HepG2 (cell line): Measurements from ENCODE around the gene CHRM2. TPM values are rescaled to one million over a fixed set of nuclear protein-coding genes. Genes with fewer than 3 reads are reported as not detected.

ENCODE experiments used
- AFF4 ChIP-seq: sonication (generic); formaldehyde crosslinking; IDR thresholded peaks from 2 replicates; pipeline ENCODE4 v1.4.0; 2020; ENCODE audit warnings: missing genetic modification reagents
- CSRNP2 ChIP-seq: sonication (generic); formaldehyde crosslinking; conservative IDR thresholded peaks from 2 replicates; pipeline ENCODE4 v1.8.0; 2022; ENCODE audit warnings: low read depth, missing genetic modification reagents
- HBP1 ChIP-seq: IDR thresholded peaks from 2 replicates; pipeline ENCODE4 v1.6.1; 2016; ENCODE audit warnings: low read depth, control low read depth
- ZNF225 ChIP-seq: sonication (generic); formaldehyde crosslinking; IDR thresholded peaks from 2 replicates; pipeline ENCODE4 v1.4.0; 2020; ENCODE audit warnings: mild to moderate bottlenecking, missing genetic modification reagents
- ZNF276 ChIP-seq: sonication (generic); formaldehyde crosslinking; IDR thresholded peaks from 2 replicates; pipeline ENCODE4 v1.4.0; 2020; ENCODE audit warnings: mild to moderate bottlenecking, low read depth, missing genetic modification reagents
- ZSCAN20 ChIP-seq: sonication (generic); formaldehyde crosslinking; IDR thresholded peaks from 2 replicates; pipeline ENCODE4 v1.4.0; 2020; ENCODE audit warnings: missing genetic modification reagents, mild to moderate bottlenecking, borderline replicate concordance
- polyA plus RNA-seq, 8 experiments: library from polyadenylated mRNA; depleted of rRNA in 3 of 8; stranded (reverse) in 7 of 8; unstranded in 1 of 8; fragments of >200 nt; fragmentation: Illumina TruSeq in 4 of 8; extraction: Trizol in 4 of 8; gene quantifications; 2 replicates each; pipeline versions ENCODE4 v1.2.1 to v1.2.3, GENCODE V29; 2011 to 2016; ENCODE audit warnings: low read depth in 4 of 8, missing spikeins in 1 of 8, mixed read lengths in 1 of 8; ENCODE audit not compliant: insufficient read depth in 1 of 8
- total RNA-seq, 5 experiments: library from RNA; depleted of rRNA; stranded (reverse); fragments of >200 nt; fragmentation: Illumina TruSeq; extraction: Trizol; gene quantifications; 2 replicates each; pipeline ENCODE4 v1.2.3, GENCODE V29; 2016; ENCODE audit warnings: low read depth in 1 of 5

The CHRM2 gene
- total and polyA plus RNA-seq, 2 of the 13 experiments (the other 11 are each of a cell fraction or from before 2014, with no cell fraction given): not detected

- TF ChIP-seq AFF4 (CRISPR knock-in tag) (no peak), HBP1 (CRISPR knock-in tag) (no peak), ZSCAN20 (CRISPR knock-in tag) (no peak), ZNF225 (CRISPR knock-in tag) (no peak), CSRNP2 (CRISPR knock-in tag) (no peak), ZNF276 (CRISPR knock-in tag) (no peak)
These were observed 22.5 kb upstream of the CHRM2 start (continued) for GRCh38 chr7:136845899-136846465.
